ENCODE results near the gene MRPL18. TPM values are rescaled to one million over a fixed set of nuclear protein-coding genes. Genes with fewer than 3 reads are reported as not detected.

Gene MRPL18
- total RNA-seq: 10 to 100 TPM; 34.3 to 81.0 (median 44.1) TPM

DNA sequence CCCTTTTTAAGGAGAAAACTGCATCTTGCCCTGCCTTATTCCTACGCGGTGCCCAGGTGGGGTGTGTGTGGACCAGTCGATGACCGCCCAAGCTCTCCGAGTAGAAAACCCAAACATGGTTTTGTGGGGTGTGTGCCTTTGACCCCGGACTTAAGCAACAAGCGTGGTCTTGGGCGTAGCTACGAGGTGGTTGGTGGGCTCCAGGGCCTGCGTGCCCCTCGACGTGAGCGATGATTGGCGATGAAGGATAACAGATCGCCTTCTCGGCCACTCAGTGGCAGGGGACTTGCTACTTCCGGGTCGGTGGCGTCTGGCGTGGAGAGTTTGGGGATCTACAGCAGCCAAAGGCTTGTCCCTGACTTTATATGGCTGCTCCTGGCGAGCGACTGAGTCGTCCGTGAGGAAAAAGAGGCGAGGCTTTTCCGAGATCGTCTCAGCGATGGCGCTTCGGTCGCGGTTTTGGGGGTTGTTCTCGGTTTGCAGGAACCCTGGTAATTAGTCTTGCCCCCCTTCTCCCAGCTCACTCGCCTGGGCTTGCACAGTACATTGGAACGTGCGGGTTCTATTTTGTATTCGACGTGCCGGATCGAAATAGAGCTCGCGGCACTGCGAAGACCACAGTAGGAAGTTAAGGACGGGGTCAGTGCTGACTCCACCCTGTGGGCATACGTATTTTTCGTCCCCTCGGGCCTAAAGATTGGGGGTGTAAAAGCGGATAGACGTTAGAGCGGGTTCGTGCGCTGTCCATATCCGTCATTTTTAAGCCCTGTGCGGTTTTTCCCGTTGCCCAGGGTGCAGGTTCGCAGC lies at the start of gene MRPL18:
Gene MRPL18, plus strand, starts transcription at position 319 of the 807 bp plus-strand sequence. Its CDS starts 121 bp downstream, at position 440.
- TF ChIP-seq, protein P1, sequence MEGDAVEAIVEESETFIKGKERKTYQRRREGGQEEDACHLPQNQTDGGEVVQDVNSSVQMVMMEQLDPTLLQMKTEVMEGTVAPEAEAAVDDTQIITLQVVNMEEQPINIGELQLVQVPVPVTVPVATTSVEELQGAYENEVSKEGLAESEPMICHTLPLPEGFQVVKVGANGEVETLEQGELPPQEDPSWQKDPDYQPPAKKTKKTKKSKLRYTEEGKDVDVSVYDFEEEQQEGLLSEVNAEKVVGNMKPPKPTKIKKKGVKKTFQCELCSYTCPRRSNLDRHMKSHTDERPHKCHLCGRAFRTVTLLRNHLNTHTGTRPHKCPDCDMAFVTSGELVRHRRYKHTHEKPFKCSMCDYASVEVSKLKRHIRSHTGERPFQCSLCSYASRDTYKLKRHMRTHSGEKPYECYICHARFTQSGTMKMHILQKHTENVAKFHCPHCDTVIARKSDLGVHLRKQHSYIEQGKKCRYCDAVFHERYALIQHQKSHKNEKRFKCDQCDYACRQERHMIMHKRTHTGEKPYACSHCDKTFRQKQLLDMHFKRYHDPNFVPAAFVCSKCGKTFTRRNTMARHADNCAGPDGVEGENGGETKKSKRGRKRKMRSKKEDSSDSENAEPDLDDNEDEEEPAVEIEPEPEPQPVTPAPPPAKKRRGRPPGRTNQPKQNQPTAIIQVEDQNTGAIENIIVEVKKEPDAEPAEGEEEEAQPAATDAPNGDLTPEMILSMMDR (IDR thresholded peaks at IDR 0.05; ENCODE audit: low read depth): no peak

DNA sequence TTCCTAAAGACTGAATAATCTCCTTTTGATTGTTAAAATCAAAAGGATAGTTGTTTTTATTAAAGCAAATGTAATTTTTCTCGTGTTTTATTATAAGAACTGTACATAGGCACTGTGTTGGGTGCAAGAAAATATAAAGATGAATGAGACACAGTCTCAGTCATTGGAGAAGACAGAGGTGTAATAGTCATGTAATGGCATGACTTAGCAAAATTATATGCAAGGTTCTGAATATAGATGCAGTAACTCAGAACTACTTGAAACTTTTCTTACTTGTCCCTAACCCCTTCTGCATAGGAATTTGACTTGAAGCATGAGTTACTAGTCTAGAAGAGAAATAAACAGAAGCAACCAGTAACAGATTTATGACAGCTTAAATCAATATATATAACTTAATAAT lies 48.1 kb upstream of the MRPL18 start:
- TF ChIP-seq, protein P1 (IDR thresholded peaks at IDR 0.05; ENCODE audit: low read depth): no peak

DNA sequence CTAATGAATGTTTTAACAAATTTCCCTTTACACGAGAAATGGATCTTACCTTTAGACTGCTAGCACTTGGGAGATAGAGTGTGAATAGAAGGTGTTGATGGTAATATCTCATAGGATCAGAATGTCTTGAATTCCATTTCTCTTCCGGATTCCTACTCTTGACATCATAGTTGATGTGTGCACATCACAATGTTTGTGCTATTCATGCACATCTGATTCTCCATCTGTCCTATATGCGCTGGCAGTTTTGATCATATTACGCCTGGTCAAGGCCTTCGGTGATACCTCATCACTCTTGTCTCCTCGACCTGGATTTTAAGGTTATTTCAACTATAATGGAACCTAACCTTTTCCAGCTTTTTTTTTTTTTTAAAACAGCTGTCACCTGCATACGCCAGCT lies 45.2 kb upstream of the MRPL18 start:
- TF ChIP-seq, protein P1 (IDR thresholded peaks at IDR 0.05; ENCODE audit: low read depth): no peak

DNA sequence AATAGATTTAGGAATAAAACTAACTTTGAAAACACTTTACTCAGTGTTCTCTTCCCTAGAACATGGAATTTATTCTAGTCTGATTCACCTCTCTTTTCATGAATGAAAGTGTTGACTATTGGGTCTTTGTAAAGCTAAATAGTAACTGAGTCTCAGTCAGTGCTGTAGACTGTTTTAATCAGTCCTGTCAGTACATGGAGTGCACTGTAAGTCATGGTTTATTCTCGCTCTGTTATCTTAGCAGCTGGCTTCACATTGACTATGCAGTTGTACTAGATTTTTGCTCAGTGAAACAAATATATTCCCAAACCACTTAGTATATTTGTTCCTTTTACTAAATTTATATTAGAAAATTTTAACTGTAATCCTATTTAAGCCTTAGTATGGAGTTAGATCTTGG lies 43.5 kb upstream of the MRPL18 start:
- TF ChIP-seq, protein P1 (IDR thresholded peaks at IDR 0.05; ENCODE audit: low read depth): no peak

DNA sequence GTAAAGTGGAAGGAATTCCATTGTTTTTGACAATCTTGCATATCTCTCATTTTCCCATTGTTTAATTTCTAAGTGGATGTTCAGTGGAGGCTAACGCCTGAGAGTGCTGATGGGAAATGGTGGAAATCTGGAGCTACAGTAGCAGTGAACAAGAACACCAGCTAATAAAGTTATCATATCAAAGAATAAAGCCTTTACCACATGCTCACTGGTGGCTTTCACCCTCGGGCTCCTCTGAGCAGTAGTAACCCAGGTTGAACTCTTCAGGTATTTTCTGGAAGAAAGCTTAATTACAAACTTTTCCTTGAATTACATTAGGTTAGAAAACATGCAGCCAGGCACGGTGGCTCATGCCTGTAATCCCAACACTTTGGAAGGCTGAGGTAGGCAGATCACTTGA lies 38.8 kb upstream of the MRPL18 start:
- TF ChIP-seq, protein P1 (IDR thresholded peaks at IDR 0.05; ENCODE audit: low read depth): no peak

DNA sequence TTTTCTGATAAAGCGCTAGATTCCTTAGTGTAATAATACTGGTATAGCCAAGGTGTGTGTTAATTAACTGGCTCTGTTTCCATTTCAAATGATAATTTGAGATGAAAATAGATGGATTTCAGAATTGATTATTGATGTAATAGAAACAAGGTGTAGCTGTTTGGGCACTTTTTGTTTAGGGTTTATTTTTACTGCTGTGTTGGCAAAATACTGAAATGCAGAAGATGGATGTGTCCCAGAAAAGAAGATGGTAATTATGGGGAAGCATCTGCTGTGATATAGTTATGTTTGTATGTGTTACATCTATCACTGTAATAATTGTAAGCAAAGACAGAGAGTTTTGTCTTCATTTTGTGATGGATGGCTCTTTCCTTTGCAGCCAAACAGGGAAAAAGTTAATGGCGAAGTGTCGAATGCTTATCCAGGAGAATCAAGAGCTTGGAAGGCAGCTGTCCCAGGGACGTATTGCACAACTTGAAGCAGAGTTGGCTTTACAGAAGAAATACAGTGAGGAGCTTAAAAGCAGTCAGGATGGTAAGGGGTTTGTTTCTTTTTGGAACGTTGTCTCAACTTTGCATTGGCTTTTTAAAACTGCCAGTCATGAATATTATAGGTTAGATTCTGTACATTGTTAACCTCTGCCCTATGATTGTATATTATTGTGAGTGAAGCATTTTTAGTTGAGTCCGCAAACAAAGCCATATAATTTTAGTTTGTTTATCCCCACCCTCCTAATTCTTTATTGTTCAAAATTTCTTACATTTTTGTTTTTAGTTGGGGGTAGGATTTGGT lies 37.0 kb upstream of the MRPL18 start:
- TF ChIP-seq, protein P1 (IDR thresholded peaks at IDR 0.05; ENCODE audit: low read depth): no peak

DNA sequence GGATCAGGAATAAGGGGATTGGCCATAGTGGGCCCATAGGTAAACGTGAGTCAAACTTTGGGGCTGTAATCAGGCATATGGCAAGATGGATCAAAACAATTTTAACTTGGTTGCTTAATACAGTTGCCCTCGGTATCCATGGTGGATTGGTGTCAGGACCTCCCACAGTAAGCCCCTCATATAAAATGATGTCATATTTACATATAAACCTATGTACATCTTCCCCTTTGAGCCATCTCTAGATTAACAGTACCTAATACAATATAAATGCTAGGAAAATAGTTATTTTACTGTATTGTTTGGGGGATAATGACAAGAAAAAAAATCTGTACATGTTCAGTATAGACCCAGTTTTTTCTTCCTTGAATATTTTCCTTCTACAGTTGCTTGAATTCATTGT lies 35.9 kb upstream of the MRPL18 start:
- TF ChIP-seq, protein P1 (IDR thresholded peaks at IDR 0.05; ENCODE audit: low read depth): no peak
